Cardiac muscle cell (in vitro differentiated cells and primary cell): ENCODE data around the gene LMNTD1. TPM values are rescaled to one million over a fixed set of nuclear protein-coding genes. Genes with fewer than 3 reads are reported as not detected.

Experiments
- DNase-seq, 2 donors: peaks; one replicate each; pipeline versions ENCODE4 v3.0.0 to v3.0.0-alpha.2; 2010 to 2017; ENCODE audit warnings: low read depth in 1 of 2, low spot score in 1 of 2
- H3K27ac ChIP-seq: fragments of 200-600 bp; sonication (generic); 2 replicates; pipeline ENCODE4 v1.5.1; 2016
- H3K27me3 ChIP-seq: fragments of 200-600 bp; sonication (generic); 2 replicates; pipeline ENCODE4 v1.6.0; 2016; ENCODE audit warnings: control low read depth
- H3K36me3 ChIP-seq: fragments of 200-600 bp; sonication (generic); 2 replicates; pipeline ENCODE4 v1.5.1; 2016; ENCODE audit warnings: control low read depth
- H3K4me1 ChIP-seq: fragments of 200-600 bp; sonication (generic); 2 replicates; pipeline ENCODE4 v1.8.1; 2017; ENCODE audit warnings: low read depth, mild to moderate bottlenecking, mixed run types
- H3K4me3 ChIP-seq: fragments of 200-600 bp; sonication (generic); 2 replicates; pipeline ENCODE4 v1.5.1; 2016; ENCODE audit warnings: mild to moderate bottlenecking
- H3K9me3 ChIP-seq: fragments of 200-600 bp; sonication (generic); 2 replicates; pipeline ENCODE4 v1.5.1; 2017; ENCODE audit warnings: low read depth, mild to moderate bottlenecking, control low read depth
- CTCF ChIP-seq: IDR thresholded peaks from 2 replicates; pipeline ENCODE4 v1.5.1; 2012; ENCODE audit warnings: low read depth, mild to moderate bottlenecking, low read length
- polyA plus RNA-seq: library from polyadenylated mRNA; unstranded; fragments of >200 nt; fragmentation: Nextera tagmentation; extraction: Ambion mirVana; gene quantifications from 2 replicates; pipeline ENCODE4 v1.2.1, GENCODE V29; 2016
- total RNA-seq: library from RNA; depleted of rRNA; stranded (reverse); fragments of >200 nt; gene quantifications from 2 replicates; pipeline ENCODE4 v1.2.3, GENCODE V29; 2016

The LMNTD1 gene
- total and polyA plus RNA-seq, 2 experiments from 2014 or later: not detected

GRCh38 chr12:25500651-25501050, 52.4 kb downstream of the LMNTD1 start:
- H3K27me3 ChIP-seq: no peaks in the 10 kb centered on the region
- no peak overlapping the region for H3K27ac ChIP-seq
- DNase-seq: no peak
- TF ChIP-seq CTCF: no peak
- no peak overlapping the region for H3K4me3 ChIP-seq
- H3K9me3 ChIP-seq: no peaks in the 10 kb centered on the region
- H3K36me3 ChIP-seq: no peaks in the 10 kb centered on the region
- peaks cover under 1% of the 10 kb centered on the region for H3K4me1 ChIP-seq

- Histone ChIP-seq H3K36me3 (no peaks in the 10 kb centered on the region), H3K4me1 (peaks cover 13% of the 10 kb centered on the region), H3K27ac (no peak overlapping the region), H3K9me3 (no peaks in the 10 kb centered on the region), H3K4me3 (no peak overlapping the region), H3K27me3 (no peaks in the 10 kb centered on the region)
- TF ChIP-seq CTCF: no peak
- no peak for DNase-seq
Measured at GRCh38 chr12:25497021-25497420, 56.1 kb downstream of the LMNTD1 start.

- peak in 1 of 2 donors; percentile 20 for DNase-seq
- TF ChIP-seq CTCF: no peak
- Histone ChIP-seq H3K36me3 (no peaks in the 10 kb centered on the region), H3K4me3 (no peak overlapping the region), H3K27ac (no peak overlapping the region), H3K27me3 (no peaks in the 10 kb centered on the region), H3K9me3 (no peaks in the 10 kb centered on the region), H3K4me1 (peaks cover 13% of the 10 kb centered on the region)
Measured at GRCh38 chr12:25496098-25496587, 56.9 kb downstream of the LMNTD1 start.

GRCh38 chr12:25495331-25496097, 57.6 kb downstream of the LMNTD1 start:
- Histone ChIP-seq H3K9me3 (no peaks in the 10 kb centered on the region), H3K4me1 (peaks cover 13% of the 10 kb centered on the region), H3K36me3 (no peaks in the 10 kb centered on the region), H3K27ac (no peak overlapping the region), H3K27me3 (no peaks in the 10 kb centered on the region), H3K4me3 (no peak overlapping the region)
- DNase-seq: peak in 1 of 2 donors; percentile 63
- no peak for TF ChIP-seq CTCF

- H3K27ac ChIP-seq: no peak overlapping the region
- TF ChIP-seq CTCF: no peak
- peak in 1 of 2 donors; percentile 8 for DNase-seq
- no peaks in the 10 kb centered on the region for H3K36me3 ChIP-seq
- H3K9me3 ChIP-seq: no peaks in the 10 kb centered on the region
- no peak overlapping the region for H3K4me3 ChIP-seq
- peaks cover 13% of the 10 kb centered on the region for H3K4me1 ChIP-seq
- no peaks in the 10 kb centered on the region for H3K27me3 ChIP-seq
Measured at GRCh38 chr12:25494926-25495325, 58.2 kb downstream of the LMNTD1 start.
